HK-2 (cell line): ENCODE results near the gene TMA7B.
A peak's percentile ranks its signal among the peaks of the same experiment; 100 is the strongest.
"Not testable (repeated sequence)": the region's sequence is repeated elsewhere in the genome, so short reads cannot be mapped to it uniquely, and the experiment has no call there.

Experiments
- DNase-seq: peaks from one replicate; pipeline ENCODE4 v3.0.0-alpha.2; 2018; ENCODE audit not compliant: unreplicated experiment

The TMA7B gene

DNA sequence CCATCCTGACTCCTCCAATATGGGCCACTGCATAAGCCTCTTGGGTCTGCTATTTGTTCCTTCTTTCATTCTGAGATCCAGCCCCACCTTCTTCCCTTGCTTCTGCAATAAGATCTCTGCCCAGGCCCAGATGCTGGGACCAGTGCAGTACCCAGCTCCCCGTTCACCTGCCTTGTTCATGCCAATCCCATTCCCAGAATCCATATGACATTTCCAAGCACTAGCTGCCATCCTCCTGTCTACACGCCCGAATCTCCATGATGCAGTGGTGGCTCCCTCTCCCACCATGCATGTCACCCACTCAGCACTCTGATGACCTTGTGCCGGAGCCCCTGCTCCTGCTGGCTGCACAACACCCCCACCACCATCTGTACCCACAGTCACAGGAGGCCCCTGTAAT is 23.1 kb downstream of the TMA7B start:
- DNase-seq = no peak

- no peak for DNase-seq
Observed at GRCh38 chr22:39984006-39984405, 23.8 kb downstream of the TMA7B start.

GRCh38 chr22:39984746-39985145 is 24.5 kb downstream of the TMA7B start:
- DNase-seq = no peak

DNA sequence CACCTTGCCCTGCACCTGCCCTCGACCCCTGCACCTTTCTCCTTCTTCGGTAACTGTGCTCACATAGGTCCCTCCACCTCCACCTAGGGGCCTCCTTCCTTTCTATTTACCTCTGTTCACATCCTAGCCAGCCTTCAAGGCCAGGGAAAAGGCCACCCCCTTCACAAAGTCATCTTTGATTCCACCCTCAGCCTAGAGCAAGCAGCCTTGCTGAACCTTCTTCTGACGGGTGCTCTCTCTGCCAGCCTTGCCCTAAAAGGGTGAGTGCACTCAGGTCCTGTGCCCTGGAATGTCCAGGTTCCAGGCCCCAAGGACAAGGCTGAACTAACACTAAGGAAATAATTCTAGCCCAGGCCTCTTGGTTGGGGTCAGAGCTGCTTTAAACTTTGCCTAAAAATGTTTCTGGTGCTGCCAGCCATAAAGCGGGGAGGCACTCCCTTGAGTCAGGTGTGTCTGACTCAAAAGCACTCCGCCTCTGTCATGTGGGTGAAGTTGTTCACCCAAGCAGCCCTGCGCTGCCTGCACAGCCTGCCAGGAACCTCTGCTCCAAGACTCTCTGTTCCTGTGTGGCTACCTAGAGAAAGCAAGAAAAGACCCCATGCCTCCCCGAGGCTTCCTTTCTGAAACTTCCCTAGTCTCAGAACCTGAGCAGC is 25.3 kb downstream of the TMA7B start:
- no peak for DNase-seq

DNA sequence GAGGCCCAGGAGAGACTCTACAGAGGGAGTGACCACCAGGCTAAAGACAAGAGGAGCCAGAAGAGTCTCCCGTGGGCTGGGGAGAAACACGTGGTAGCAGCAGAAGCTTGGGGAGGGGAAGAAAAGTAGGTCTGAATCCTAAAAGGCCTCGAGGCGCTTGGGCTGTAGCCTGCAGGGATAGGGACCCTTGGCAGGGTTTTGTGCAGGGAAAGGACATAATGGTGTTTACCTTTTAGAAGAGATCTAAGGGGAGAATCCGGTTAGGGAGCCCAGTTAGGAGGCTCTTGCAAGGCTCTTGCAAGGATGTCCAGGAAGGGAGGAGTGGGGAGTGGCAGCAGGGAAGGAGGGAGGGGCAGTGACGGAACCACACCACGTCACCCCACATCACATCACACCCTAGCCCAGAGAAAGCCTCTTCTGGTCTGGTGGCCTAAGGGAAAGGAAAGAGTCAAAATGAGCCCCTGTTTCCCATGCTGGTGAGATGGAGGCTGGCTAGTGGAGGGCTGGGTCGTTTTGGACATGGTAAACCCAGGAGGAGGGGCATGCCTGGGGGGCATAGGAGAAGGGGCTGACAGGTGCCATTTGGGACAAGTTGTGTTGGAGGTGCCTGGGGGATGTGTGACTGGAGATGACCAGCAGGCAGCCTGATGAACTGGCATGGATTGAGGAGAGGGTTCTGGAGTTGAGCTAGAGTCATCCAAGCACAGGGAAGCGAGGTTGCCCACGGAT is 28.4 kb downstream of the TMA7B start:
- no peak for DNase-seq

- no peak for DNase-seq
Observed at GRCh38 chr22:39989633-39990032, 29.4 kb downstream of the TMA7B start.

- no peak for DNase-seq
Observed at GRCh38 chr22:39990686-39991085, 30.5 kb downstream of the TMA7B start.

DNA sequence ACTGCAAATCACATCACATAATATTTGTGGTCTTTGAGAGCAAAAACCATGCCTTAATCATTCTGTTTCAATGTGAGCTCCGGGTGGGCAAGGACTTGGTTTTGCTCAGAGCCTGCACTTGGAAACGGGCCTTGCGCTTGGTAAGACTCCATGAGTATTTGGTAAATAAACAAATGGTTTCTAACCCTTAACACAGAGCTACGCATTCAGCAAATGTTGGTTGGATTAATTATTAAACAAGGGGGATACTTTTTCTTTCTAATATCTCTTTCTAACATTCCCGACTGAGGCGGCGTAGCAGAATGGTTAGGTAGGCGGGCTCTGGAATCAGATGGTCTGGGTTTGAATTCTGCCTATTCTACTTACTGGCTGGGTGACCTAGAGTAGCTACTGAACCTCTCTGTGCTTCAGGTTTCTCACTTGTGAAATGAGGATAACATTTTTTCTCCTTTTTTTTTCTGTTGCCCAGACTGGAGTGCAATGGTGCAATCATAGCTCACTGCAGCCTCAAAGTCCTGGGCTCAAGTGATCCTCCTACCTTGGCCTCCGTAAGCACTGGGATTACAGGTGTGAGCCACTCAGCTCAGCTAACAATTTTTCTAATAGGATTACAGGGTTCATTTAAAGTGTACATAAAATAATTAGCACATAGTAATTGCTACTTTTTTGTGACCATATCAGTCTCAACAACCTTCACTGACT is 31.1 kb downstream of the TMA7B start:
- no peak for DNase-seq

GRCh38 chr22:39992088-39992826 is 32.1 kb downstream of the TMA7B start:
- no peak for DNase-seq

DNA sequence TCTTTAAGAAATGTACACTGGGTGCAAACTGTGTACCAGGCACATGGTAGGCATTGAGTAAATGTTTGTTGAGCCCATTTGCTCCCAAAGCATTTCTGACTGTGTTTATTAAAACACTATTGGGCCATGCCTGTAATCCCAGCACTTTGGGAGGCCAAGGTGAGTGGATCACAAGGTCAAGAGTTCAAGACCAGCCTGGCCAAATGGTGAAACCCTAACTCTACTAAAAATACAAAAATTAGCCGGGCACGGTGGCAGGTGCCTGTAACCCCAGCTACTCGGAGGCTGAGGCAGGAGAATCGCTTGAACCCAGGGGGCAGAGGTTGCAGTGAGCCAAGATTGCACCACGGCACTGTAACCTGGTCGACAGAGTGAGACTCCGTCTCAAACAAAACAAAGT is 32.7 kb downstream of the TMA7B start:
- DNase-seq = not testable (repeated sequence)

- no peak for DNase-seq
Observed at GRCh38 chr22:39994041-39994565, 33.9 kb downstream of the TMA7B start.

DNA sequence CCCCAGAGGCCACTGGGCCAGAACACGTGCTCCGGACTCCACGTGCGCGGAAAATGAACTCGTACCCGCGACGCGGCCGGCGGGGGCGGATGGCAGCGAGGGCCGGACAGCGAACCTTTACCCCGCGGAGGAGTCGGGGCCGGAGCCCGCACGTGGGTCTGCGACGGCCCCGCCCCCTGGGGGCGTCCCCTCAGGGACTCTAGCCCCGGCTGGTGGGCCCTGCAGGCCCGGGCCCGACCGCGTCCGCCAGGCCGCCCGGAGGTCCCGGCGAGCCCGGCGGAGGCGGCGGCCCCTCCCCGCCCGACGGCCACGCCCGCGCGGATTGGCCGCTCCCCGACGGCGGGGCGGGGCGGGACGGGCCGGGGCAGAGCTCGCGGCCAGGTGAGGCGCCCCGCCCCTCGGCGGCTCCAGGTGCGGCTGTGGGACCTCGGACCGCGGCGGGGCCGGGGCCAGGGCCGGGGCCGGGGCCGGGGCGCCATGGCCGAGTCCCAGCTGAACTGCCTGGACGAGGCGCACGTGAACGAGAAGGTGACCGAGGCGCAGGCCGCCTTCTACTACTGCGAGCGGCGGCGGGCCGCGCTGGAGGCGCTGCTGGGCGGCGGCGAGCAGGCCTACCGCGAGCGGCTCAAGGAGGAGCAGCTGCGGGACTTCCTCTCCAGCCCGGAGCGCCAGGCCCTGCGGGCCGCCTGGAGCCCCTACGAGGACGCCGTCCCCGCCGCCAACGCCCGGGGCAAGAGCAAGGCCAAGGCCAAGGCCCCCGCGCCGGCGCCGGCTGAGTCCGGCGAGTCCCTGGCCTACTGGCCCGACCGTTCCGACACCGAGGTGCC is 34.6 kb downstream of the TMA7B start, which contains the start of gene FAM83F:
Gene FAM83F (plus strand): TSS at position 389 of the 827 bp plus-strand sequence. CDS start 89 bp downstream, at position 478.
- no peak for DNase-seq

DNA sequence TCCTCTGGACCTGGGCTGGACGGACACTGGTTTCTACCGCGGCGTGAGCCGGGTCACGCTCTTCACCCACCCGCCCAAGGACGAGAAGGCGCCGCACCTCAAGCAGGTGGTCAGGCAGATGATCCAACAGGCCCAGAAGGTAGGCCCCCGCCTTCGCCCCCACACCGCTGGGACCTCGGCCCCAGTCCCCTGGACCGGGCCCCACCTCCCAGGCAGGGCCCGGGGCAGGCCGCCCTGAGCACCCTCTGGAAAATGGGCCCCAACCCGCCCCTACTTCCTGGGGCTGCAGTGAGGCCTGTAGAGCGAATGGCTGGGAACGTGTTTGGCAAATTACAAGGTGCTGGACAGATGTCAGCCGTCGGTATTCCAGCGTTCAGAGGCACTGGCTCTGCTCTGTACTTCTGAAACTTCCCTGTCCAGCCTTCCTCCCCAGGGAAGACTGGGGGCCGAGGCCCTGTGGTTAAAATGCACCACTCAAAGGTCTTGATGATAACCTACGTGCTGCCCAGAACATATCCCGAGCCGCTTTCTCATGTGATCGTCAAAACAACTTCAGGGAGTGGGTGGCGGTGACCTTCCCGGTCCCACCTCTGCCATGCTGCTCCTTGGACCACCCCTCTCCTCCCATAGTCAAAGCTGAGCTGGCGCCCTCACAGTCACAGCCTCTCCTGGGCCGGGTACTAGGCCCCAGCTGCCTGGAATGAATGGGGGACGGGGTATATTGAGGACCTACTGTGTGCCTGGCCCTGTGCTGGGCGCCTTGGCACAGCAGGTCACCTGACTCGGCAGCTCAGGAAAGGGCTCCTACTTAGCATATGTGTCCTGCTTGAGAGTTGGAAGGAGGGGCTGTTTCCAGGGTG is 35.4 kb downstream of the TMA7B start:
- DNase-seq = no peak

DNA sequence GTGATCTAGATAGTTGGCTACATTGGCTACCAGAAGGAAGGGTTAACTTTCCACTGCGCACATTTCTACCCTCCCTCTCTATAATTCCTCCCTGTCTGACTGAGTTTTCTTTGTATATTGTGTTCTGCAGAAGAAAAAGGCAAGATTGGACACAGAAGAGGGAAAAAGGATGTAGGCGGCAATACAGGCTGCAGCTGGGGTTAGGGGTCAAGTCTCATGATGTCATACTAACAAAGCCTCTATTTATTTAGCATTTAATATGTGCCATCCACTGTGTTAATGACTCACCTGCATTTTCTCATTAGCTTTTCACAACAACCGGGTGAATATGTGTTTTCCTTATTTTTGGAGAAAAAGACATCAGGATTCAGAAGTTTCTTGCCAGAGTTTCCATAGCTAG is 36.5 kb downstream of the TMA7B start:
- DNase-seq = no peak

DNA sequence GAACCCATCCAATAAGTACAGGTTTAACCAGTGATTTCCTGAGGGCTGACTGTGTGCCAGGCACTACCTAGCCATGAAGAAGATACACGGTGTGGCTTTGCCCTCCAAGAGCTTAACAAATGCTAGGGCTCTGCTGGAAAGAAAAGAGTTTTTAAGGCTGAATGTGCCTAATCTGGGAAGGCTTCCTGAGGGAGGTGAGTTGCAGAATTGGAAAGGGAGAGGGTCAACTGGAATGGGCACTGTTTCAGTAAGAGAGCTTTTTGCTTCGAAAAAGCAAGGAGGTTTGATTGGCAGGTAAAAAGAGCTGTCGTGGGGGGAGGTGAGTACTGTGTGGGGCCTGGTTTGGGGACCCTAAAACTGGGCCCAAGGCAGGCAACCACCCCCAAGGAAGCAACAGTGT is 37.2 kb downstream of the TMA7B start:
- no peak for DNase-seq

DNA sequence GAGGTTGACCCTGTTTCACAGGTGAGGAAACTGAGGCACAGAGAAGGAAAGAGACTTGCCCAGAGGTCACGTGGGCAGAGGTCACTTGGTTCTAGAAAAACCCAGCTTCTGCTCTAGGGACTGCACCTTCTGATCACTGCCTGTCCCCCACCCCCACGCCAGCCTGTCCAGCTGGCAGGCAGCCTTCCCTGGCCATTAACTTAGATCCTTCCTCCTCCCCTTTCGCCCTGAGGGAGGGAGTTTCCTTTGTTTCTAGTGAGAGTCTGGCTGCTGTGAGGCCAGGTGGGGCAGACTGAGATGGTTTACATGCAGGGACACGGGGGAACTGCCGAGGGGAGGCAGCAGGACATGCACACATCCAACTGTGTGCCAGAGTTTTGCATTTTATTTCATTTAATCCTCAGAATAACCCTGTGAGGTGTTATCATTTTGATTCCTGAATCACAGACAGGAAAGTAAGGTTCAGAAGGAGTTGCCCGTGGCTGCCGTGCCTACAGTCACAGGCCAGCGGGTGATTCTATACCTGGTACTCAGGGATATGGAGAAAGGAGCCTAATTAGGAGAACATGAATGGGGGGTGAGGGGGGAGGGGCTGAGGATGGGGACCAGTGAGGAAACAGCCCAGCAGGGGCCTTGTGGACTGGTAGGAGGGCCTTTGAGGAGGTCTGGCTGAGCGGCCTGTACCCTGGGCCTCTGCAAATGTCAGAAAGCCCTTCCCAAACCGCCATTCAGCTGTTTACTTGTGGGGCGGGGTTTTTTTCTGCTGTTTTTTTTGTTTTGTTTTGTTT is 37.9 kb downstream of the TMA7B start:
- peak; percentile 34 for DNase-seq

GRCh38 chr22:39999144-39999757 is 39.1 kb downstream of the TMA7B start:
- DNase-seq = peak; percentile 22

DNA sequence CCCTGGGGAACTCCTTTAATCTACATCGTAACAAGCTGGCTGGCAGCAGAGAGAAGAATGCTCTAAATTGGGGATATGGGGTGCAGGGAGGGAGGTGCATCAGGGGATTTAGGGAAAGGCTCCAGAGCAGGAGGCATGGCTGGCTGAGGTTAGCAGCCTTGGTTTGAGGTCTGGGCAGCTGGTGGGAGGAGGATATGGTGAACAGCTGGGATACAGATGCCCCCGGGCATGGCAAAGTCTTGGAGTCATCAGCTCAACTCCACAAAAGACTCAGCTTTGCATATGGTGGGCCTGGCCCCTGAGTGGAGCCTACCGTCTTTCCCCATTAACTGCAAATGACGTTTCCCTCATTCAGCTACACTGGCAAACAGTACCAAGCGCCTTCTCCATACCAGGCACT is 40.0 kb downstream of the TMA7B start:
- no peak for DNase-seq

DNA sequence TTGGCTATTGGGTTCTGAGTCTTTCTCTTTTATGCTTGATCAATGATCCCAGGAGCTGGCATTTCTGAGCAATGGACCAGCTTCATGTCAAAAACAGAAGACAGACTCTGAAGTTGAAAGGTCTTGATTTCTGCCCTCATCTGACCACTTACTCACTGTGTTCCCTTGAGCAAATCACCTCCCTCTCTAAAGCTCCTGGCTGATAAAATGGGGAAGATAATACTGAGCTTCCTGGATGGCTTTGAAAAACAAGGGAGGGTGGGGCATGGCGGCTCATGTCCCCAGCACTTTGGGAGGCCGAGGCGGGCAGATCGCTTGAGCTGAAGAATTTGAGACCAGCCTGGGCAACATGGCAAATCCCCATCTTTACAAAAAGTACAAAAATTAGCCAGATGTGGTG is 40.9 kb downstream of the TMA7B start:
- no peak for DNase-seq
